MV-4-11 (cell line): ENCODE measurements around the gene GNG13.
"Not testable (repeated sequence)": the region's sequence is repeated elsewhere in the genome, so short reads cannot be mapped to it uniquely, and the experiment has no call there.

Source experiments
- DNase-seq: peaks from one replicate; lab custom pipeline; 2025; lab: John Stamatoyannopoulos, UW

The GNG13 gene

DNA sequence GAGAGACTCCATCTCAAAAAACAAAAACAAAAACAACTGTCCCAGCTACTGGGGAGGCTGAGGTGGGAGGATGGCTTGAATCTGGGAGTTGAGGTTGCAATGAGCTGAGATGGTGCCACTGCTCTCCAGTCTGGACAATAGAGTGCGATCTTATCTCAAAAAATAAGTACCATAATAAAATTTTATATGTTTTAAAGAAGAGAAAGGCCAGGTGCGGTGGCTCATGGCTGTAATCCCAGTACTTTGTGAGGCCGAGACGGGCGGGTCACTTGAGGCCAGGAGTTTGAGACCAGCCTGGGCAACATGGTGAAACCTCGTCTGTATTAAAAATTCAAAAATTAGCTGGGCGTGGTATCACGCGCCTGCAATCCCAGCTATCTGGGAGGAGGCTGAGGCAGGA is 23.7 kb downstream of the GNG13 start:
- DNase-seq, result no peak

DNA sequence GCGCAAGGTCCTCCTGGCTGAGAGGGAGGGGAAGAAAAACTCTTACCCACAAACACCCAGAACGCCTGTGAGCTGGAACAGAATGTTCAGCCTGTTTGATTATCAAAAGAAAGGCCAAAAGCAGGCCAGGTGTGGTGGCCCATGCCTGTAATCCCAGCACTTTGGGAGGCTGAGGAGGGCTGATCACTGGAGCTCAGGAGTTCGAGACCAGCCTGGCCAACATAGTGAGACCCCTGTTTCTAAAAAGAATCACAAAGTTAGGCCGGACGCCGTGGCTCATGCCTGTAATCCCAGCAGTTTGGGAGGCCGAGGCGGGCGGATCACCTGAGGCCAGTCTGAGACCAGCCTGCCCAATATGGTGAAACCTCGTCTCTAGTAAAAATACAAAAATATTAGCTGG is 24.2 kb downstream of the GNG13 start:
- not testable (repeated sequence) for DNase-seq

- no peak for DNase-seq
Measured at GRCh38 chr16:775236-775796, 25.2 kb downstream of the GNG13 start.

DNA sequence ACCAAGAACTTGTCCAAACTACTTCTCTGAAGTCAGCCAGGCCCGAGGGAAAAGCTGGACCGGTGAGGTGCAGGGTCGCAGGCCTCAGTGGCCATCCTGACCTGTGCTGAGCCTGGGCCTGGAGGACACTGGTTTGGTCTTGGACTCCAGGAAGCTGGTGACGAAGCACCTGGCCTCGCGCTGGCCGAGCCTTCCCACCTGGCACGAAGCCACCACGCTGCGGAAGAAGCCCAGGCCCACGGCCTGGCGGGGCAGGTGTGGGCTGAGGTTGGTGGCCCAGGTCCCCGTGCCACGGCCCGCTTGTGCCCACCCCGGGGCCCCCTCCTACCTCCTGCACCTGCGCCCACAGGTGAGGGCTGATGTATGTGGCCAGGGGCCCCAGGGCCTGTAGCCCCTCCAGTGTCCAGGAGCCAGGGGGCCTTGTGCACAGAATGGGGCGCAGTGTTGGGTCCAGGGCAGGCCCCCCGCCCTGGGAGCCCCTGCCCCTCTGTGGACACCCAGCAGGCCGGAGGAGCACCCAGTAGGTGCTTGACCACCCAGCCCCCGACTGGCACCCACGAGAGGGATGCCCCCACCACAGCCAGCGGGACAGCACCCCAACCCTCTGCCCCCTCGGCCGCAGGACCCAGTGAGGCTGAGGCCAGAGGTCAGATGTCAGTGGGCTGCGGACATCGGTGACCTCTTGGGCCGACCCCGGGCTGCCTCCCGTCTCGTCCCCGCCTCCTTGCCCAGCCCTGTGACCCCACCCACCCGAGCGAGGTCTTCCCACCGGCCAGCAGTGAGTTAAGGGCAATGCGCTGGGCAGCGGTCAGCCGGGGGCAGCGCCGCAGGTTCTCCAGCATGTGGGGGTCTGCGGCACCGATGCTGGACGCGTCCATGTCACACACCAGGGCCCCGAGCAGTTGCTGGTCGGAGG is 26.2 kb downstream of the GNG13 start:
- no peak for DNase-seq

GRCh38 chr16:772959-773358 is 27.6 kb downstream of the GNG13 start:
- DNase-seq, result no peak

GRCh38 chr16:770411-770810 is 30.1 kb downstream of the GNG13 start:
- DNase-seq, result no peak

GRCh38 chr16:769934-770333 is 30.6 kb downstream of the GNG13 start:
- no peak for DNase-seq

DNA sequence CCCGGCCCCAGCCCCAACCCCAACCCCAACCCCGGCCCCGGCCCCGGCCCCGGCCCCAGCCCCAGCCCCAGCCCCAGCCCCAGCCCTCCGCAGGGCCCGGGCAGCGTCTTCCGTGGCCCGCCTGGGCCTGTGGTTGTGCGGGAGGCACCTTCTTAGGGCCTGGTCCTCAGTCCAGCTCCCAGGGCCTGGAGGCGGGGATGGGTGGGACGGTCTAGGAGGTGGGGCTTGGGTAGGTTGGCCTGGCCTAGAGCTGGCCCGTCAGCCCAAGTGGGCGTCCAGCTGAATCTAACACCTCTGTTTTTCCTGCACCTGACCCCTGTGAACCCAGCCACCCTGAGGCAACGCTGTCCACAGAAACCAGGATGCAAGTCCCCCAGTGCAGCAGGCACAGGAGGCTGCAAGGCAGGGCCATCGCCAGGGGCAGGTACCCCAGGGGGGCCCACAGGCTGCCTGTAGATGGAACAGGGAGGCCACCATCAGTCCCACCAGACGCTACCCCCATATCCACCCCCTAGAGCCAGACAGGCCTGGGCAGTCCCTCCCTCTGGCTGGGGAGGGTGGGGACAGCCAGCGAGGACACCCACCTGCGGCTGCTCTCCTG is 31.2 kb downstream of the GNG13 start:
- DNase-seq, result no peak

GRCh38 chr16:768428-768827 is 32.1 kb downstream of the GNG13 start:
- DNase-seq, result no peak

- no peak for DNase-seq
Measured at GRCh38 chr16:767743-768235, 32.7 kb downstream of the GNG13 start.

DNA sequence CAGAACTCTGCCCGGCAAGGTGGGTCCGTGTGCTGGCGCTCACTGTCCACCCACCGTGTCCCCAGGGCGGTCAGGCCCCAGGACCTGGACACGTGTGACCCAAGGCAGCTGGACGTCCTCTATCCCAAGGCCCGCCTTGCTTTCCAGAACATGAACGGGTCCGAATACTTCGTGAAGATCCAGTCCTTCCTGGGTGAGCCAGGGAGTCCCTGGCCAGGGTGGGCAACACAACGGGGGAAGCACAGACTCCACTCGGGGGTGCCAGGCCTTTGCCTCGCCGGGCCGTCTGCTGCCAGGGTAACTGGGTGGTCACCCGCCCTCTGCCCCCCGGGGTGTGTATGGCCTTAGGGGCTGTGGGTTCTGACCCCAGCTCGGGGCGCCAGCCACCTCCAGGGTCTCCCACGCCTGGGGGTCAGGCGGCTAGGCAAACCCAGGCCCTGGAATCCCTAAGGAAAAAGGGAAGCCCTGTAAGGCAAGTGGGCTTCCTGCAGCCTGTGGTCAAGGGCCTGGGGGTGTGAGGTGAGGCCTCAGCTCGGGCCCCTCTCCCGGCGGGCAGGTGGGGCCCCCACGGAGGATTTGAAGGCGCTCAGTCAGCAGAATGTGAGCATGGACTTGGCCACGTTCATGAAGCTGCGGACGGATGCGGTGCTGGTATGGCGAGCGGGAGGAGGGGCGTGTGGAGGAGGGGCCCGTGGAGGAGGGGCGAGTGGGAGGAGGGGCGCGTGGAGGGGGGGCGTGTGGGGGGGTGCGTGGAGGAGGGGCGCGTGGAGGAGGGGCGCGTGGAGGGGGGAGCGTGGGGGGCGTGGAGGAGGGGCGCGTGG is 33.5 kb downstream of the GNG13 start:
- DNase-seq, result no peak

- DNase-seq, result no peak
Measured at GRCh38 chr16:766008-766819, 34.3 kb downstream of the GNG13 start.

GRCh38 chr16:765488-765865 is 35.1 kb downstream of the GNG13 start:
- DNase-seq, result no peak

DNA sequence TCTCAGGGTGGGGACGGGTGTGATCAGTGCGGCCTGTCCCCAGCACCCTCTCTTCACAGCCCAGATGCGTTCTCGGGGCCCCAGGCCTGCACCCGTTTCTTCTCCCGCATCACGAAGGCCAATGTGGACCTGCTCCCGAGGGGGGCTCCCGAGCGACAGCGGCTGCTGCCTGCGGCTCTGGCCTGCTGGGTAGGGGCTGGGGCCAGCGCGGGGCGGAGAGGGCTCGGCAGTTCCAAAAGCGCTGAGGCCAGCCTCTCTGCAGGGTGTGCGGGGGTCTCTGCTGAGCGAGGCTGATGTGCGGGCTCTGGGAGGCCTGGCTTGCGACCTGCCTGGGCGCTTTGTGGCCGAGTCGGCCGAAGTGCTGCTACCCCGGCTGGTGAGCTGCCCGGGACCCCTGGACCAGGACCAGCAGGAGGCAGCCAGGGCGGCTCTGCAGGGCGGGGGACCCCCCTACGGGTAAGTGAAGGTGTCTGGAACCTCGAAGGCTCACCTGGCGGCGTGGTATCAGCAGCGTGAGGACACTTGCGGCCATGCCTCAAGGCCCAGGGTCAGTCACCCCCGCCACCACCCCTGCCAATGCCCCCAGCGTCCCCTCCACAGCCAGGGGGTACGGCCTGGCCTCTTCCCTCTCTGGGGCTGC is 35.6 kb downstream of the GNG13 start:
- DNase-seq, result no peak

- no peak for DNase-seq
Measured at GRCh38 chr16:764184-764750, 36.3 kb downstream of the GNG13 start.

DNA sequence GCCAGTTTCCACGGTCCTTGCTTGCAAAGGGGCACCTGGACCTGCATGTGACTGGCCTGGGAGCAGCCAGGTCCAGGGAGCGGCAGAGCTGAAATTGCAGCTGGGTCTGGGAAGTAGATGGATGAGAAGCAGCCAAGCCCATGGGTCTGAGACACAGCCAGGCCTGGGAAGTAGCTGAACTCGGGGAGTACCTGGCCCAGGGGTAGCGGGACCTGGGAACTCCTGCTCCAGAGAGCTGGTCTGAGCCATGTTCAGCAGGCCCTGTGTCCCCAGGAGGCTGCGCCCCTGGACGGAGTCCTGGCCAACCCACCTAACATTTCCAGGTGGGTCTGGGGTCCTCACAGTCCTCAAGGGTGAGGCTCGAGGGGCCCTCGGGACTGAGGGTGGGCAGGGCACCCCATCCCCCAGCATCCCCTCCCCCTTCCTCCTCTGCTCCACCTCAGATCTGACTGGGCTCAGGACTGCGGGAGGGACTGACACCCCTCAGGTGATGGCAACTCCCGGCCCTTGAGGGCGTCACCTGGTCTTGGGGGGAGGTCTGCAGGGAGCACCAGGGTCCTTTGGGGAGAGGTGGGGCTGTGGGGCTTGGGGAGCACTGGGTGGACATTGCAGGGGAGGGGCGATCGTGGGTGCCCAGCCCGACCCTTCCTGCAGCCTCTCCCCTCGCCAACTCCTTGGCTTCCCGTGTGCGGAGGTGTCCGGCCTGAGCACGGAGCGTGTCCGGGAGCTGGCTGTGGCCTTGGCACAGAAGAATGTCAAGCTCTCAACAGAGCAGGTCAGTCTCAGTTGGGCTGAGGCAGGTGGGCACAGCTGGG is 37.0 kb downstream of the GNG13 start:
- DNase-seq, result no peak

GRCh38 chr16:762595-763268 is 37.8 kb downstream of the GNG13 start:
- no peak for DNase-seq

DNA sequence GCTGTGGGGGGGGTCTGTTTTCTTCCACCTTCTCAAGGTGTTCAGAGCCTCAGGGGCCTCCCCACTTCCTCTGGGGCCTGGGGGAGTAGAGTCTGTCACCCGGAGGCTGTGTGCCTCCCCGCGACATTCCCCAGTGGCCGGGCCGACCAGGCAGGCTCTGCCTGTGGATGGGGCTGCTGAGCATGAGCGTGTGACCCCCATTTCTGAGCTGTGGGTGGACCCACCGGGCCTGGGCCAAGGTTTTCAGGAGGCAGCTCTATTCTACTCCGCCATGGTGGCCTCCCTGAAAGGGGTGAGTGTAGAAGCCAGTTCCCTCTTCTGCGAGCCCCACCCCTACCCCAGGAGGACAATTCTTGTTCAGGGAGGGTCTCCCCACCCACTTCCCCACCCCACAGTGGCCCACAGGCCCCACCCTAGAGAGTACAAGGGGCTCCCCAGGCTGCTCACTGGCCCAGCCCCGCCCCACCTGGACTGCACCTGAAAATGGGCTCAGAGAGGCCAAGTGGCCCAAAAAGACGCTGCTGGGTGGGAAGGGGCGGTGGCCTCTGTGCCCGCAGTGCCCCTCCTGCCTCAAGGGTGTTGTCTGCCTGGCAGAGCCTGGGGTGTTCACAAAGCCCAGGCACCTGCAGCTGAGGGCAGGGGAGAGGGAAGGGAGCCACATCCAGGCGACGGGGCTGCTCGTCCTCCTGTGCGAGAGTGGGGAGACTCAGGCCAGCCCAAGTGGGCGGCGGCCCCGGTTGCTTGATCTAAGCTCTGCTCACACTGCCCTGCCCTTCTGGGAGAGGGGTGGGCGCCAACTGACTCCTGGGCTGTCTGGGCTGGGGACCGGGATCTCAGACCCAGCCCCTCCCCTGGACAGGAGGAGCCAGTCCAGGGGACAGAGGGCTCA is 38.7 kb downstream of the GNG13 start:
- DNase-seq, result no peak
